Measurements from ENCODE around the gene TNFRSF6B.

Gene TNFRSF6B

DNA sequence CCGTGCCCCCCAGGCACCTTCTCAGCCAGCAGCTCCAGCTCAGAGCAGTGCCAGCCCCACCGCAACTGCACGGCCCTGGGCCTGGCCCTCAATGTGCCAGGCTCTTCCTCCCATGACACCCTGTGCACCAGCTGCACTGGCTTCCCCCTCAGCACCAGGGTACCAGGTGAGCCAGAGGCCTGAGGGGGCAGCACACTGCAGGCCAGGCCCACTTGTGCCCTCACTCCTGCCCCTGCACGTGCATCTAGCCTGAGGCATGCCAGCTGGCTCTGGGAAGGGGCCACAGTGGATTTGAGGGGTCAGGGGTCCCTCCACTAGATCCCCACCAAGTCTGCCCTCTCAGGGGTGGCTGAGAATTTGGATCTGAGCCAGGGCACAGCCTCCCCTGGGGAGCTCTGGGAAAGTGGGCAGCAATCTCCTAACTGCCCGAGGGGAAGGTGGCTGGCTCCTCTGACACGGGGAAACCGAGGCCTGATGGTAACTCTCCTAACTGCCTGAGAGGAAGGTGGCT is 960 bp downstream of the TNFRSF6B start:
- peak; percentile 28 for DNase-seq (ENCODE audit: low read depth, low spot score)

GRCh38 chr20:63697868-63698545 is 1.6 kb downstream of the TNFRSF6B start:
- DNase-seq (ENCODE audit: low read depth, low spot score): peak; percentile 33

GRCh38 chr20:63698739-63699465 is 2.5 kb downstream of the TNFRSF6B start:
- DNase-seq (ENCODE audit: low read depth, low spot score): peak; percentile 41

DNA sequence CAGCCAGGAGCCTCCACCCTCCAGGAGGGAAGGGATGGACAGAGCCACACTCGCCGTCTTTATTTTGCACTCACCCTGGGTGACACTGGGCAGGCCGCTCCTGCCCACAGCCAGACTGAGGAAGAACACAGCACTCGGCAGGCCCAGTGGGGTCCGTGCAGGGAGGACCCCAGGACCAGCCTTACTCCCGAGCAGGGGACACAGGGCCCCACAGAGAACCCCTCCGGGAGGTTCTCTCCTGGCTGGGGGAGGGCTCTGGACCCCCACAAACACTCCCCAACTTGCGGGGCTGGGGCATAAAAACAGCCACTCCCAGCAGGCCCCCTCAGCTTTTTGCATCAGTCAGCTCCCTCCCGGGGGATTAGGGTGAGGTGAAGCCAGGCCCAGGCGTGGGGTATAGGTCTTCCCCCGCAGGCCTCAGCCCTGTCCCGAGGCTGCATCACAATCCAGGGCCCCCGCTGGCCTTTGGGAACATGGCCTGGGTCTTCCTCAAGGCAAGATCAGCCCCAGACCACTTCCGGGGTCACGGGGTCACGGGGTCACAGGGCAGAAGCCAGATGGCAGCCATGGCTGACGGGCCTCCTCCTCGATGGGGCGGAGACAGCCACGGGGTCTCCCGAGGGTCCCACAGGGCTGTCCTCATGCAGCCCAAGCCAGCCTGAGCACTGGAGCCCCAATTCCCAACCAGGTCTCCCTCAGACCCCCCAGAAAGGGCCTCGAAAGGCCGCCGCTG is 3.2 kb downstream of the TNFRSF6B start:
- peak; percentile 7 for DNase-seq (ENCODE audit: low read depth, low spot score)

DNA sequence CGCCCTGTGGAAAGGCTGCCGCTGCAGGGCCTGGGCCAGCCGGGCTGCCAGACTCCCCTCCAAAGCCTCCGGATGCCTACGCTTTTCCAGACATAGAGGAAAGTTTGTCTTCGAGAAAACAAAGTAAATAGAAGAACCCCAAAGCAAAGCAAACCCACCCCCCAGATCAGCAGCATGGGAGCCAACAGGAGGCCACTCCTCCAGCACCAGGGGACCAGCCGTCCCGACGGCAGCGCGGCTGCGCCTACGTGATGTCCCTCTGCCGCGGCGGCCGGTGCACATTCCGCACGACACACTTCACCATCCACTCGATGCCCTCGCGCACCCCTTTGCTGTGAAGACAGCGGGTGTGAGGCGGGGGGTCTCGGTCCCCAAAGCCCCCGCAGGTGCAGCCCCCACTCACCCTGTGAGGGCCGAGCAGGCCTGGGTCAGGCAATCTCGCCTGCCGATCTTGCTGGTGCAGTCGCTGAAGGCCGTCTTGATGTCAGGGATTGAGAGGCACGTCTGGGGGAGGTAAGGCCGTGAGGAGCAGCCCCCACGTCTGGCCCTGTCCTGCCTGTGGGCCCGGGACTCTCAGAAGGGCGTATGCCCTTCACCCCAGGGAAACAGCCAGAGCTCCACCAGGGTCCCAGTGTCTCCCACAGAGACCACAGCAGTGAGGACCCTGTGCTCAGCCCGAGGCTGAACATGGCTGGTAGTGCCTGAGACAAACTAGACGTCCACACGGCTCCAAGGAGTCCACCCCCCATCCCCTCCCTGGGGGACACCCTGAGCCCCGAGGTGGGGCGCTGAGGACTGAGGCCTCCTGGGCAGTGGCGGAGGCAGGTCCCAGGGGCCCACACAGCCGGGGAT is 4.0 kb downstream of the TNFRSF6B start:
- peak; percentile 4 for DNase-seq (ENCODE audit: low read depth, low spot score)

DNA sequence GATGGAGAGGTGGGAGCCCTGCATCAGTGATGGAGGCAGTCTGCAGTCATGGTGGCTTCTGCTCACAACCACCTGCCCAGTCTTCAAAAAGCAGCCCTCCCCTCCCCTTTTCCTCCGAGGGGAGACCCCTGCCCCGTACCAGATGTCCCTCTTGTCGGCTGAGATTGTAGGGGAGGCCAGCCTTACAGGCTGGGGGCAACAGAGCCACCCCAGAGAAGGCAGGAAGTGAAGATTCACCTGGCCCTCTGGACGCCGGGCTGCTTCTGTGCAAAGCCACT is 4.5 kb downstream of the TNFRSF6B start:
- DNase-seq (ENCODE audit: low read depth, low spot score): peak; percentile 1

GRCh38 chr20:63701329-63702035 is 5.0 kb downstream of the TNFRSF6B start:
- DNase-seq (ENCODE audit: low read depth, low spot score): peak; percentile 1

DNA sequence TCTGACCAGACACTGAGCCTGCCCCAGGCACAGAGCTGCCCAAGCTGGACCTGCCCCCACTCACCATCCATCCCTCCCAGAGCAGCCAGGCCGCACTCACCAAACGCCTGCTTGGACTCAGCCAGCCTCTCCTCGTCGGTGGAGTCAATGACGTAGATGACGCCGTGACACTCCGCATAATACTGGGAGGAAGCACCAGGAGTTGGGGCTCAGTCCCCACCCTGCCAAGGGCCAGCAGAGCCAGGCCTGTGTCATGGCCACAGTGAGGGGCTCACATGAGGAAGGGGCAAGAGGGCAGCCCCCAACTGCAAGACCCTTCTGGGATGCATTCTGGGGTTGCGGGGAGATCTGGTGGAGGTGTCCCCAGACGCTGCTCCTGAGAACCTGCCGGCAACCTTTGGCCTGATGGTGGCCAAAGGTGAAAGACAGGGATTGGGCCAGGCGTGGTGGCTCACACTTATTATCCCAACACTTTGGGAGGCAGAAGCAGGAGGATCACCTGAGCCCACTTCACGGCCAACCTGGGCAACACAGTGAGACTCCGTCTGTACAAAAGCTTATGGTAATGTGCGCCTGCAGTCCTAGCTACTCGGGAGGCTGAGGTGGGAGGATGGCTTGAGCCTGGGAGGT is 5.7 kb downstream of the TNFRSF6B start:
- no peak for DNase-seq (ENCODE audit: low read depth, low spot score)

GRCh38 chr20:63702751-63703470 is 6.5 kb downstream of the TNFRSF6B start:
- peak; percentile 1 for DNase-seq (ENCODE audit: low read depth, low spot score)

- DNase-seq (ENCODE audit: low read depth, low spot score): no peak
Observed at GRCh38 chr20:63703471-63703975, 7.1 kb downstream of the TNFRSF6B start.

DNA sequence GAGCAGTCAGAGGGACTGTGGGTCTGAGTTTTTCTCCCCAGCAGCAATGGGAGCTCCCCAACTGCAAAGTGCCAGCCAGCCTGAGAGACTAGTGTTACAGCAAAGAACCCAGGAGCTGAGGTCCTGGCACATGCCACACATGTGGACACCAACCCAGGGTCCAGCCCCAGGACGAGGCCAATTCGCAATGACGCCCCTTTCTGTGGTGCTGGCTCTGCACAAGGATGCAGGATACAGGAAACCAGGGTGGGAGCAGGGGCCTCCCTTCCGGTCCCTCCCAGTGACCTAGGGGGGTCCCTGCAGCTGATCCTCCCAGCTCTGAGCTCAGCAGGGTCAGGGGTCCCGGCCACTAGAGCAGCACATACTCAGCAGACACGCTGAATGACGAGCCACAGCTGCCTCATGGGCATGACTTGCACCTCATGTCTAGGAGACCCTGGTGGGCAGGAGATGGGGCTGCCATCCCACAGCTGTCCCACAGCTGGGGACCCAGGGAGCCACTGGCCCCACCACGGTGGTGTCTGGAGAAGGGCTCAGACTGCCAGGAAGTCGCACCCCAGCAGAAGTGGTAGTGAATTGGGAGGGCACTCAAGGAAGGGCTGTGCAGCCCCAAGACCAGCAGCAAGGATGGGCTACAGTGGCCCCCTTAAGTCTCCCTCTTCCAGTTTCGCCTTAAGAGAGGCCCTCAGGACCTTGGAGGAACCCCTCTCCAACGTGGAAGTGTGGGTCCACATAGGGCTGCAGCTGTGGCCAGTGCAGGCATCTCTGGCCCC is 7.7 kb downstream of the TNFRSF6B start:
- no peak for DNase-seq (ENCODE audit: low read depth, low spot score)

DNA sequence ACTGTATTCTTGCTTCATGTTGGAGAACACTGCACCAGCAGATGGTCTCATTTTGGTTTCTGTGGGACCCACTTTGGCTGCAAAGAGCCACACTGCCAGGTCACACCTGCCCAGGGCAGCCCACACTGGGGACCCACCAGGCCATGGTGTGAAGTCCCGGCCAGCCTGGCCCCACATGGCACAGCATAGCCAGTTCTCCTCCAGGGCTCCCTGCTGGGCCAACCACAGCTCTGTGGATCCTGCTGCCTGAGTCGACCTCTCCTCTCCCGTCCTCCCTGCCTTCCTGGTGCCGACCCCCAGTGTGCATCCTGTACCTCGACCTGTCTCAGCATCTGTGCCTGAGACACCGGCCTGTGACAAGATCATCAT is 8.3 kb downstream of the TNFRSF6B start:
- DNase-seq (ENCODE audit: low read depth, low spot score): no peak

DNA sequence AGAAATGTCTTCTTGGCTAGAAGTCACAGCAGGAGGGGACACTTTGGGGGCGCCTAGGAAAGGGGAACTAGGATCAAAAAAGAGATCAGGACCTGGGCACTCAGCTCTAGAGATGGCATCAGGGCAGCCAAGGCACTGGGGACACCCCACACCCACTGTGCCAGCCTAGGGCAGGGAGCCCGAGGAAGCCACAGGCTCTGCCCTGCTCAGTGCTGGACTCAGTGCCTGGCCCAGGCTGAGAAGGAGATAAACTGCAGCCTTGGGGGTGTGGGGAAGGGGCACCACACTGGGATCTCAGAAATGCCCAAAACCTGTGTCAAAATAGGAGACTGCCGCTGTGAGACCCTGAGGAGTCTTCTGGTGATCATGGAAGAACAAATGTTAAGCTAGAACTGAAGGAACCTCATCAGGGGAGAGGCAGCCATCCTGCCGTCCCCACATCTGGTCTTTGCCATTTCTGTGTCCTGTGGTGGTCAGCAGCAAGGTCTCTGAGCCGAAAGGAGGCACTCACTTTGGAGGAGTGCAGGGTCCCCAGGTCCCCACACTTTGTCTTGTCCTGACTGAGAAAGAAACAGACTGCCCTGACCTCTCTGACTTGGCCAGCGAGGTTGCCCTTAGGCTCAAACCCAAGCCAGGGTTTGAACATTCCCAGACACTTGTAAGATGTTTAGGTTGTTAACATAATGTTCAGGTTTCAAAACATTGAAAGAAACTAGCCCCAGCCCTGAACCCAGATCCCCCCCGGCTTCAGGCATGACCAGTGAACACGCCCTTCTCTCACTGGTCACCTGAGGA is 9.0 kb downstream of the TNFRSF6B start:
- no peak for DNase-seq (ENCODE audit: low read depth, low spot score)

- DNase-seq (ENCODE audit: low read depth, low spot score): no peak
Observed at GRCh38 chr20:63706027-63706695, 9.7 kb downstream of the TNFRSF6B start.

- peak; percentile 61 for DNase-seq (ENCODE audit: low read depth, low spot score)
Observed at GRCh38 chr20:63706852-63707557, 10.6 kb downstream of the TNFRSF6B start.

DNA sequence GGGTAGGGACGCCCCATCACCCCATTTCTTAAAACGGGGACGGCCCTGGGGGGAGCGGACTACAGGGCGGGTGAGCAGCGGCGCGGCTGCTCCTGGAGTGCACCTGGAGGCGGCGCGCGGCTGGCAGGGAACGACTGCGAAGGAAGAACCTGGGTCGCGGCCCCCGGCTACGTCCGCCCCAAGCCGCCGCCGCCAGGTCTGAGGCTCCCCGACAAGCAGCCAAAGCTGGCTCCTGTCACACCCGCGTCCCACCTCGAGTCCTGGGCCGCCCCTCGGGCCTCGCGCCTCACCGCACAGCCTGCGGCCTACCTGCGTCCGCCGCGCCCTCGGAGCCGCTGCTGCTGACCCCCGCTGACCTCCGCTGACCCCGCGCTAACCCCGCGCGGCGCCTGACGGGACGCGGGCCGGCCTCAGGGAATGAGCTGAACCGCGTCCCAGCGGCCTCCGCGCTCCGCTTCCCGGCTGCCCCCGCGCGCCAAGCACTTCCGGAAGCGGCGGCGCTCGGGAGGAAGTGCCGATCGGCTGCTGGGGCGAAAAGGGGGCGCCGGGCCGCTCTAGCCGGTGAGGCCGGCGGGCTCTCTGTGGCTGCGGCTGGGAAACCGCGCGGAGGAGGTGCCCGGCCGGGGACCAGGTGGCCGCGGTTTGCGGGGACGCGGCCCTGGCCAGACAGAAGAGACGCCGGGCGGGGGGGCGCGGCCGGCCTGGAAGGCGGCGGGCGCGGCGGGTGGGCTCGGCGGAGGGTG is 11.3 kb downstream of the TNFRSF6B start, which contains the start of the genes ARFRP1 and ZGPAT:
Gene ARFRP1 (minus strand): TSS at position 419 of the 743 bp plus-strand sequence. CDS start 885 bp downstream, outside the sequence.
Gene ZGPAT (plus strand): TSS at position 482 of the 743 bp plus-strand sequence. CDS start 542 bp downstream, outside the sequence.
- peak; percentile 88 for DNase-seq (ENCODE audit: low read depth, low spot score)
